Measurements from ENCODE around the gene EXOSC1. TPM values are rescaled to one million over a fixed set of nuclear protein-coding genes. Genes with fewer than 3 reads are reported as not detected.
"Not testable (repeated sequence)": the region's sequence is repeated elsewhere in the genome, so short reads cannot be mapped to it uniquely, and the experiment has no call there.

The EXOSC1 gene
- total RNA-seq, 1 donor from 2014 or later, result 38.7 TPM

DNA sequence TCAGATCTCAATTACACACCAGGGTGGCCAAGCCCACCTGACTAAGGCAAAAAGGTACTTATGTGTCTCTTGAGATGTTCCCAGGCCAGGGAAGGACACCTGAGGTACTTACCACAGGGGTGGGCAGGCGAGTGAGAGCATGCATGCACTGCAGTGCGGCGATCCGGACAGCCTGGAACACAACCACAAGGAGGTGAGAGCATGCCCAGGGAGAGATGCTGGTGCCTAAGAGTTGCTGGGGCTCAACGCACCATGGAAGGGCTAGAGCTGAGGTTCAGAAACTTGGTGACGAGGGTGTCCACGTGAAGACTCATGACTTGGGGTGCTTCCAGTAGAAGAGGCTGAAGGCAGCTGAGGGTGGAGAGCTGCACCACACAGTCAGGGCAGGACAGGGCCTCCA is 13.3 kb upstream of the EXOSC1 start:
- DNase-seq, result no peak

DNA sequence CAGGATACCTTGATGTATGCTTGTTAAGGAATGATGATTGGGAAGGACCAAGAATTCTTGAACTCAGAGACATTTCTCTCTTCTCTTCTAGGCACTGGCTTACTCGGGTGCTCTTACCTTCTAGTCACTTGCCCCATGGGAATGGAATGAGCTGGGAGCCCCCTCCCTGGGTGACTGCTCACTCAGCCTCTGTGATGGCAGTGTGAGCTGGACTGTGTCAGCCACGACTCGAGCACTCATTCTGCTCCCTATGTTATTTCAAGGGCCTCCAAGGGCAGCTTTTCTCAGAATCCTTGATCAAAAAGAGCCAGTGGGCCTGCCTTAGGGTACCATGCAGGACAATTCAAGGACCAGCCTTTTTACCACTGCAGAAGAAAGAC is 10.9 kb upstream of the EXOSC1 start:
- DNase-seq, result no peak

DNA sequence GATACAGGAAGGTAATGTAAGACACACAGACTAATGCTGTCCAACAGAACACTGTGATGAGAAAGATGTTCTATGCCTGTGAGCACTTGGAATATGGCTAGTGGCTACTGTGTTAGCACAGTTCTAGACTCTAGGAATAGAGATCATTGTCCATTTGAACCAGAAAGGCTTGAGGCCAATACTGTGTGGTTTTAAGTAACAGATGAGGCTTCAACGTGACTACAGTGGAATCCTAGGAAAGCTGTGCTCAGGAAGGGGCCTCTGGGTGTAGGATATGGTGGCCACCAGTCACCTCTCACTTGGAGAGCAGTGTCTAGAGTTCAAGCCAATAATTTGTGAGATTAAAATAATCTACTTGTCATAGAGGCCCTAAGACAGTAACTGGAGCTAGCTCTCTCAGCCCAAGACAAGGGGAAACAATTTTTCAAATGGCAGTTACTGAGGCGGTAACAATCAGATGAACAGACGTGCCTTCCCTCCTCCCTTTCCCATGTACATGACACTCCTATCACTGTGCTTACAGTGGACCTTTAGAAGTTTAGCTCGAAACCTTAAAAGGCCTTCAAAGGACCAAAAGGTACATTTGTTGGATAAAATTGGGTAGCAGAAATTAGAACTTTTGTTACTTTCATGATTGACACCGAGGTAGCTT is 10.4 kb upstream of the EXOSC1 start:
- no peak for DNase-seq

DNA sequence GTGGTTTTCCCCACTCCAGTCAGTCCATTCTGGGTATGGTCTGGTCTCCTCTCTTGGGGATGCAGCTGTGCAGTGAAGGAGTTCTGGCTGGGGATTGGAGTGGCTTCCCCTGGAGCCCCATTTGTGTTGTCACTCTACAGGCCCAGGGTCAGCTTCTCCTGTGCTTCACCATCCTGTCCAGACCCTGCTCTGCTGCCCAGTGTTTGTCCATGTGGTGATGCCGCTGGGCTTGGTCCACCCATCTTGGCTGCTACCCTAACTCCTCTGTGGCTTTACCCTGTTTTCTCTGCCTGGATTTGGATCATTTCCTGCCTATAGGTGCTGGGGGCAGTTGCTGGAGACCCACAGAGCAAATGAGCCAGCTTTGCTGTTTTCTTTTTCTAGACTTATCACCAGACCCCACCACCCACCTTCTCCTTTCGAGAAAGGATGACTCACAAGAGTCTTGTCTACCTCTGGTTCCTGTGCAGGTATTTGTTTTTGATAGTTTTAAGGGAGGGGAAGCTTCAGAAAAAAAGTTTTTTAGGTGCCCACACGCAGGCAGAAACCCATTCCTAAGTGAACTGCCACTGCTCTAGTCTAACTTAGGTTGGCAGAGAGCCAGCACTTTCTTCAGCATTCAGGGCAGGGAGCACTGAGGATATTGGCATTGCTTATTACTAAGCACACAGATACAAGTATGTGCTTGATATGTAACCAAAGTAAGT is 8.7 kb upstream of the EXOSC1 start:
- no peak for DNase-seq

DNA sequence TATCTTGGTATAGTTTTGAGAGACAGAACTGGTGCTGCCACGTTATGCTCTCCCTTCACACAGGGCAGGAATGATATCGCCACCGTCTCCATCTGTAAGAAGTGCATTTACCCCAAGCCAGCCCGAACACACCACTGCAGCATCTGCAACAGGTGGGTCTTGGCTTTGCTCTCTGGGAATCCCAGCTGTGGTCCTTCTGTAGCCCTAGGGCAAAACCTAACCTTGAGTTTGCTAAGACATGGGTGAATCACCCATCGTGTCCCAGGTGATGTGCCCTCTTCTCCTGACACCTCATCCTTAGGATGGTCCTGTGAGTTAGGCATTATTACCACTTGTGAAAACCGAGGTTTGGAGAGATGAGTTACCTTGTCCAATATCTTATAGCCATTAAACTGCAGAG is 6.5 kb upstream of the EXOSC1 start:
- DNase-seq, result no peak

DNA sequence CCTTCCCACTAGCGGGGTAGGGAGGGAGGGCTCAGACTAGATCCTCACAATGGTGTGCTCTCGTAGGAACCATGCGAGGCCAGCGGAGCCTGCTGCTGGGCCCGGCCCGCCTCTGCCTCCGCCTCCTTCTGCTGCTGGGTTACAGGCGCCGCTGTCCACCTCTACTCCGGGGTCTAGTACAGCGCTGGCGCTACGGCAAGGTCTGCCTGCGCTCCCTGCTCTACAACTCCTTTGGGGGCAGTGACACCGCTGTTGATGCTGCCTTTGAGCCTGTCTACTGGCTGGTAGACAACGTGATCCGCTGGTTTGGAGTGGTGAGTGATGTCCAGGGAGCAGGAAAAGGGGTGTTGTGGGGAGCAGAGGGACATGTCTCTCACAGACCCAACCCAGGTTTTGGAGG is 5.8 kb upstream of the EXOSC1 start:
- no peak for DNase-seq

DNA sequence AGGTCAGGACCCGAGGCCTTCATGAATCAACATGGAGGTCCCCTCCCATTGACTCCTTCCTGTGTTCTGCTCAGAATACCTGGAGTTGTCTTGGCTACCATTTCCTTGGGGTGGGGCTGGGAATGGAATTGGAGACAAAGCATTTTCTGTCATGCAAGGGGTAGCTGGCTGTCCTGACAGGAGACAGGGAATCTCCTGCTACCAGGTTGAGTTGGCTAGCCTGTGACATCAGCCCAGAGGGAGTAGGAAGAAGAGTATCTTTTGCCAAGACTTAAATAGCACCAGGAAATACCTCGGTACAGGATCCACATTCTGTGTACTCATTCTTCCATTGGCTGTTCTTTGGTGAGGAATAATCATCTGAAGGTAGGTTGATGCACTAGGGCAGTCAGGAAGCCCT is 5.0 kb upstream of the EXOSC1 start:
- no peak for DNase-seq

DNA sequence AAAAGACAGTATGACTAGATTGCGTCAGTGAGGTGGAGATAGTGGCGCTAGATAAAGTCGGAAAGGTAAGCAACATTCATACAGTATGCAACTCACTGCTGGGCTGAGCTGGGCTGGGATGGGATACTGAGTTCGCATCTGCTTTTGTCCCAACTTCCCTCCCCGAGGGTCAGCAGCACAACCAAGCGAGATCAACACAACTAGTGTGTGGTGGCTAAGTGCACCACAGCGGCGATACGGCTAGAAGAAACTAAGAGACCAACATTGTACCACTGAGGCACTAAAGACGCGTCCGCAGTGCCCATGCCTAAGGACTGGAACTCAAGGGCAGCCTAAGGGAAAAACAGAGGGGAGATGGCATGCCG is 467 bp downstream of the EXOSC1 start:
- DNase-seq, result no peak

DNA sequence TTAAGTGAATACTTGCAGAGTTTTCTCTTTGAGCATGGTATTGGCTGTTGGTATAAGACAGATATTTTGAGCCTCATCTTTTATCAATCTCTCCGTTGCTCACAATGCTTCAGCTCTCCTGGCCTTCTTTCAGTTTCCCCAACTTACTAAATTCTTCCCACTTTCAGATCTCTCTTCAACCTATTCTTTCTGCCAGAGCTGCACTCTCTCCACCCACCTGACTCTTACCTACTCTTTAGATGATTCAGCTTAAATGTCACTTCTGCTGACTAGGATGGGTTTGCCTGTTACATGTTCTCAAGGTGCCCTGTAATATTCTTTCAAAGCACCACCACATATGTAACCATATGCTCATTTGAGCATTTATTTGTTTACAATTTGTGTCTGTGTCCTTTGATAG is 1.6 kb downstream of the EXOSC1 start:
- no peak for DNase-seq

DNA sequence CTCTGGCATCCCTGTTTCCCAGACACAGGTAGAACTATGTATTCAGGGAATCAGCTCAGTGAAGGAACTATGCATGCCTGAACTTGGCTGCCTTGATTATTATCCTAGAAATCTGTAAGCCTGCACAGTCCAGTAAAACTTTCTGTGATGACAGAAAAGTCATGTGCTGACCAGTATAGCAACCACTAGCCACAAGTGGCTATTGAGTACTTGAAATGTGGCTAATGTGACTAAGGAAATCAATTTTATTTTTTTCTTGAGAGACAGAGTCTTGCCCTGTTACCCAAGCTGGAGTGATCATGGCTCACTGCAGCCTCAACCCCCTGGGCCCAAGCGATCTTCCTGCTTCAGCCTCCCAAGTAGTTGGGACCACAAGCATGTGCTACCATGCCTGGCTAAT is 3.5 kb downstream of the EXOSC1 start:
- DNase-seq, result no peak

DNA sequence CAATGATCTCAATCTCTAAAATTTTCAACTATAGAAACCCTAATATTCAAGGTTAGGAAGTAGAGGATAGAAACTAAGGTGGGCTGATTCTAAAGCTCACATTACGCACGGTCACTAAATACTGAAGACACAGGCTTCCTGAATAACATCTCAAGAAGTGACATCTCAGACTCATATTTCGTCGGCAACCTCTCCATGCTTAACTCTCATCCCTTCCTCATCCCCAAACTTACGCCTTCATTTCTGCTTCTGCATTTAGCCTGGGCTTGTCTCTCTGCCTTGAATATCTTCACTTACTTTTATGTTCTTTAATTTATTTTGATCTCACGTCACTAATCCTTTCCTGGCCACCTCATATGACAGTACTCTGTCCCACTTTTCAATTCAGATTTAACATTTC is 10.6 kb downstream of the EXOSC1 start:
- no peak for DNase-seq

DNA sequence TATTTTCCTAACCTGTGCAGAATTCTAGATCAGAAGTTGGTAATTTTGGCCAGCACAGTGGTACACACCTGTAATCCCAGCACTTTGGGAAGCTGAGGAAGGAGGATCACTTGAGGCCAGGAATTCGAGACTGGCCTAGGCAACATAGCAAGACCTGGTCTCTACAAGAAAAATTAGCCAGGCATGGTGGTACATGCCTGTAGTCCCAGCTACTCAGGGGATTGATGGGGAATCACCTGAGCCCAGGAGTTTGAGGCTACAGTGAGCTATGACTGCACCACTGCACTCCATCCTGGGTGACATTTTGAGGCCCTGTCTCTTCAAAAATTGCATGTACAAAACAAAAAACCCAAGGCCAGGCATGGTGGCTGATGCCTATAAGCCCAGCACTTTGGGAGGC is 11.2 kb downstream of the EXOSC1 start:
- DNase-seq, result no peak

DNA sequence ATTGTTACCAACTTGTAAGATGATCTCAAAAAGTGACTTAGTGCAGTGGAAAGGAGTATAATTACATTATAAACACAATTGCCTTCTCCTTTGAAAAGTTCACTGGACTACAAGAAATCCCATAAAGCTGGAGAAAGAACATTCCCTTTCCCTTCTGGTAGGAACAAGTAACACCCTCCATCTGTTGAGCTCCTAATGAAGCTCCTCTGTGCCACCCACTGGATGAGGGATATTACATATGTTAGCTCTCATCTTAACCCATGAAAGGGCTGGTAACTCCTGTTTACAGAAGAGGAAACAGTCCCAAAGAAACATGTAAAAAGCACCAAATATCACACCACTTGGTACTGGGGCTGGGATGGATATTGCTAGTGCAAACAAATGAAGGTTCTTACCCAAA is 11.8 kb downstream of the EXOSC1 start:
- DNase-seq, result no peak

DNA sequence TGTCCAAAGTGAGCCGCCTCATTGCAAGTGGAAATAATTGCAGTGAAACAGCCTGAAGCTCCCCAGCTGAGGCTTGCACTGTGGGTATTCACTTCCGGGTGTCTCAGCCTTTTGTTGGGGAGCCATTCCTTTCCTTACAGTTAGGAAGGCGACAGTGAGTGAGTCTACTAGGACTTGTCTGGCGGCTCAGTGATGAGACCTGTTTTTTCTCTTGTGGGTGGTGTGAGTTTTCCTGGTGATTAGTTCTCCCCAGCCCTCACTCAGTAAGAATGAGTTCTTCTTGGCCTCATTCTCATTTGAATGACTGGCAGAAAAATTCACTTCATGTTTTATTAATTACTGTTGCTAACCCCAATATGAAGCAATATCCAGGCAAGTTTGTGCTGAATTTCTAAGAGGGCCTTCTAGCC is 17.2 kb downstream of the EXOSC1 start:
- DNase-seq, result no peak

DNA sequence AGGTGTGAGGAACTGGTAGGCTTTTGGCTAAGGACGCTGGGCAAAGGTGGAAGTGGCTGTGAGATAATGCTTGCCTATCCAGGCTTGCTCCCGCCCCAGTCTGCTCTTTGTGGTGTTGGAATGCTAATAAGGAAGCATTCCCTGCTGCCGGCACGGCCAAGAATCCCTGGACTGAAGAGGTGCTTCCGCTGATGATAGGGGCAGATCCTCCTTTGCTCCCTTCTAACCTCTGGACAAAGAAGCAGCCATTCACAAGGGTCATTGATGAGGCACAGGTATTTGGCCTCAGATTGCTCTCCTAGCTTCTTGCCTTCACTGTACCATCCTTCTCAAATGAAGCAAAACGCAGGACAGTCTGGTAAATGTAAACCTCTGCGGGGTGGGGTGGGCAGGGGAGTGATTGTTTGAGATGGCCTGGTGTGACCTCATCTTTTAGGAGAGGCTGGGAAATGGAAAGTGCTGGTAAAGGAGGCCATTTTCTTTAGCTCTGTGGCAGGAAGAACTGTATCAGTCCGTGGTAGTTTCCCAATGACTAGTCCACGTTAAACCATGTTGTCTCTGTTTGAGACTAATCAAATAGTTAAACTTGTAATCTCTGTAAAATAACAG is 18.1 kb downstream of the EXOSC1 start:
- DNase-seq, result no peak

DNA sequence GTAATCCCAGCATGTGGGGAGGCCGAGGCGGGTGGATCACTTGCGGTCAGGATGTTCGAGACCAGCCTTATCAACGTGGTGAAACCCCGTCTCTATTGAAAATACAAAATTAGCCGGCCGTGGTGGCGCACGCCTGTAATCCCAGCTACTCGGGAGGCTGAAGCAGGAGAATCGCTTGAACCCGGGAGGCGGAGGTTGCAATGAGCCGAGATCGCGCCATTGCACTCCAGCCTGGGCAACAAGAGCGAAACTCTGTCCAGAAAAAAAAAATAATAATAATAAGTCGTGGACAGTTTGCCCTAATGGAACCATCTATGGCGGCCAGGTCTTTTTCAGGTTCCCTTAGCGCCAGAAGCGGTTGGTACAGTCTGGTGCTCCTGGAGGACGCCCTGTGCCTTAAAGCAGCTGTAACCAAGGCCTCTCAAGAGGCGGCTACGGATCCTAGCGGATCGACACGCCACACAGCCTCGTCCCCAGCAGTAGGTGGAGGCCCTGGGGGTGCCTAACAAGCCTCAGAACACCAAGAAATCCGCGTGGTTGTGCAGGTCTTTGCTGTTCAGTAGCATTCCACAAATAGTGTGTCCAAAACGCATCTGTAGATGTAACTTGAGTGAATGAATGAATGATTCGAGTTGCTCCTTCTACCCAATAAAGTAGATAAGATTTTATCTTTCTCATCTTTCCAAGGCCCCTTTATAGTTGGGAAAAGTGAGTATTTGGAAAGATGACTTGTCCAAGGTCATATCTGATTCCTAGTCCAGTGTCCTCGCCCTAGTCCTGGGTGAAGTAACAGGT is 18.8 kb downstream of the EXOSC1 start:
- no peak for DNase-seq

DNA sequence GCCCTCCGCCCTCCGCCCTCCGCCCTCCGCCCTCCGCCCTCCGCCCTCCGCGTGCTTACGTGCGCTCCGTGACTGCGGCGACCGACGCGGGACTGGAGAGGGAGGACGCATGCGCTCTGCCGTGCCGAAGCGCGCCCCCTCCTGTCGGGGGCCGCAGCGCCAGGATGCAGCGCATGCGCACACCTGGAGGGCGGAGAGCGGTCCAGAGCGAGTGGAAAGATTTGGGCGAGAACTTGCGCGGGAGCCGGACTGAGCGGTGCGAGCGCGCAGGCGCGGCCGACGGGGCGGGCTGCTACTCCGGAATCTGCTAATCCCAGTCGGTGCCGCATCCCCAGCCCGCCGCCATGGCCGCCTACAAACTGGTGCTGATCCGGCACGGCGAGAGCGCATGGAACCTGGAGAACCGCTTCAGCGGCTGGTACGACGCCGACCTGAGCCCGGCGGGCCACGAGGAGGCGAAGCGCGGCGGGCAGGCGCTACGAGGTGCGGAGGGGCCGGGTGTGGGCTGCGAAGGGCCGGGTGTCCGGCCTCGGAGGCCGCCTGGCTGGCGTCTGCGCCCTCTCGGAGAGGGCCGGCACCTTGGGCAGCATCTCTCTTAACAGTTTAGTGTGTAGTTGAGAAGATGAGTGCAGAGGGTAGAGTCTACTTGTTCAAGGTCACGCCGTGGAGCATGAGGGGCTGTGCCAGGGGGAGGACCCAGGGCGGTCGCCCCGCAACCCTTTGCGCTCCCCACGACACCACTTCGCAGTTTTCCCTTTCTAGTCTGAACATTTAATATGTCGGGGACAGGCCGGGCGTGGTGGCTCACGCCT is 19.6 kb downstream of the EXOSC1 start, which contains the start of gene PGAM1:
Gene PGAM1 (plus strand): TSS at position 228 of the 812 bp plus-strand sequence. CDS start 117 bp downstream, at position 345.
- peak; percentile 89 for DNase-seq

DNA sequence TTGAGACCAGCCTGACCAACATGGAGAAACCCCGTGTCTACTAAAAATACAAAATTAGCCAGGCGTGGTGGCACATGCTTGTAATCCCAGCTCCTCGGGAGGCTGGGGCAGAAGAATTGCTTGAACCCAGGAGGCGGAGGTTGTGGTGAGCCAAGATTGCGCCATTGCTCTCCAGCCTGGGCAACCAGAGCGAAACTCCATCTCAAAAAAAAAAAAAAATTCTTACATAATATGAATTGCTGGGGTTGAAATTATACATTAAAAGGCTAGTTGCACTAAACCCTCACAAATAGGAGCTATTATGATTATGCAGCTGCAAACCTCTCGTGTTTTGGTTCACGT is 22.1 kb downstream of the EXOSC1 start:
- DNase-seq, result not testable (repeated sequence)

DNA sequence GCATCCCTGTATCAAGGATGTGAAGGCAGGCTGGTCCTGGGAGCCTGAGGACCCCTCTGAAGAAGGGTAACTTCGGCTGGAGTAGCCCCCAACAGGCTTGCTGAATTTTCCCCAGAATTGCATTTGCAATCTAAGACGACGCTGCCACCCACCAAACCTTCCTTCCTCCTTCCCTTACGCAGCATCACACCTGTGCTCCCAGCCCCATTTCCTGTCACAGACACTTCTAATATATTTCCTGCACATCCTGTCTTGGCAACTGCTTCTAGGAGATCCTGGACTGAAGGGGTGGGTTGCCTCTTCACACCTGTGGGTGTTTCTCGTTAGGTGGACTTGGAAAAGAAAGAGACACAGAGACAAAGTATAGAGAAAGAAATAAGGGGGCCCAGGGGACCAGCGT is 29.2 kb downstream of the EXOSC1 start:
- no peak for DNase-seq

DNA sequence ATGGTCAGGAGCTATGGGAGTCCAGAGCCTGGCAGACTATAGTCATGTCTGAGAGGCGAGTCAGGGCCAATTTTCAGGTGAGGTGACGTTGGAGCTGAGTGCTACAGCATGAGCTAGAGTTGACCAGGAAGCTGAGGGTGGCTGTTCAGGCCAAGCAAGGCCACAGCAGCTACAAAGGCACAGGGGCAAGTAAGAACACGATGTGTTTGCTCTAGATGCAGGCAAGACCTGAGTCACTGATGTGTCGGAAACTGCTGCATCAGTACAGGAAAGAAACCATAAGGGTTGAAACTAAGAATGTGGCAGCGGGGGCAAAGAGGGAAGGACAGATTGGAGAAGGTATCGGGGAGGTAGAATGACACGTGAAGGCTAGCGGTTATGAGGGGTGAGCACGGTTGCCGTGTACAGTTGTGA is 32.9 kb downstream of the EXOSC1 start:
- no peak for DNase-seq

DNA sequence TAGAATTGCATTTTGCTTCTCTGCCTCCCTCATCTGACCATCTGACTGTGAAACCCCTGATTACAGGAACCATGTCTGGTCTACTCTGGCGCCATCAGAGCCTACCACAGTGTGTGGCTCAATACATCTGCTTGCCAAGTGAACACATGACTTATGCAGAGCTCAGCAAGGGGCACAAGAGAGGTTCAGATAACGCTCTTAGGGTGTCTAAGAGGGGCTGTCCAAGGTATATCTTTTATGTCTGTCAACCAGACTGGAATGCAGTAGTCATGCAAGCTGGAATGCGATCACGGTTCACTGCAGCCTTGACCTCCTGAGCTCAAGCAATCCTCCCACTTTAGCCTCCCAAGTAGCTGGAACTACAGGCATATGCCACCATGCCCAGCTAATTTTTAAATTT is 34.4 kb downstream of the EXOSC1 start:
- no peak for DNase-seq

DNA sequence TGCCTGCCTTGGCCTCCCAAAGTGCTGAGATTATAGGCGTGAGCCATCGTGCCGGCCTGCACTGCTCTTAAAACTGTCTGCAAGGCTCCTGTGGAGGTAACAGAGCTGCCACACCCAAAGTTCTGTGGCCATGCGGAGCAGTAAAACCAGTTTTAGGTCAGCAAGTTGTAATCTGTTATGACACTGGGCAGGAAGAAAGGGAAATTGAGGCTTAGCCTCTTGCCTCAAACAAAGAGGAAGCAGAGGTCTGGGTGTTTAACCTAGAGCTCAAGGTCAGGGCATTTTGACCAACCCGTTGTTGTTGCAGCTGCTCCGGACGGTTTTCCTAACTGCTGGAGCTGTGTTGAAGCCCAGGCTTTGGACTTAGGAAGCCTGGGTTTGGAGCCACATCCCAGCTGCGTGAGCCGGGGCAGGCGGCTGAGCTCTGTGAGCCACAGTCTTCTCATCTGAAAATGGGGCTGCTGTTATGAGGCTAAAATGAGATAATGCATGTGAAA is 37.3 kb downstream of the EXOSC1 start:
- DNase-seq, result no peak

All from occipital lobe (tissue), 2 donors.